ENCODE measurements around the gene ARPC5.

Gene ARPC5

GRCh38 chr1:183636783-183637182 is 1.2 kb upstream of the ARPC5 start:
- H3K4me3 ChIP-seq (ENCODE audit: control insufficient read depth, low read depth, low read length) = peak overlapping the region; percentile 82
- DNase-seq (ENCODE audit: low read depth) = no peak
- TF ChIP-seq CTCF (conservative IDR thresholded peaks at IDR 0.05; ENCODE audit: control insufficient read depth, insufficient read depth, low read depth, low read length) = no peak

DNA sequence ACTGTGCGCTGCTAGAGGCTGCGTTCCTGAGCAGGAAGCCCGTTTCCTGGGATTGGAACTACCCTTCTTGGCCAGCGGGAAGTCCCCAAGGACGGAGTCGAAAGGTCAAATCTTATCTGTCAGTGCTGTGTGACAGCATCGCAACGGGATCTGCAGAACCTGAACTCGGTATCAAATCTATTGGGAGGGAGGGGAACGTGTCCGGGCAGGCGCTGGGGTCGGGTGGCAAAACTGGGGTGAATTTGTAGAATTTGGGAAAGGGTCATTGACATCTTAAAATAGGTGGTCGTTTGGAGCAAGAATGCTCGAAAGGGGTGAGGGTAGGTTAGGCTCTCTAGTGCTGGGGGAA is 725 bp upstream of the ARPC5 start:
- no peak for TF ChIP-seq CTCF (conservative IDR thresholded peaks at IDR 0.05; ENCODE audit: control insufficient read depth, insufficient read depth, low read depth, low read length)
- peak overlapping the region; percentile 82 for H3K4me3 ChIP-seq (ENCODE audit: control insufficient read depth, low read depth, low read length)
- no peak for DNase-seq (ENCODE audit: low read depth)

GRCh38 chr1:183635099-183635605 is 431 bp downstream of the ARPC5 start:
- peak overlapping the region; percentile 85 for H3K4me3 ChIP-seq (ENCODE audit: control insufficient read depth, low read depth, low read length)
- no peak for TF ChIP-seq CTCF (conservative IDR thresholded peaks at IDR 0.05; ENCODE audit: control insufficient read depth, insufficient read depth, low read depth, low read length)
- DNase-seq (ENCODE audit: low read depth) = no peak

GRCh38 chr1:183634429-183635065 is 1.0 kb downstream of the ARPC5 start:
- TF ChIP-seq CTCF (conservative IDR thresholded peaks at IDR 0.05; ENCODE audit: control insufficient read depth, insufficient read depth, low read depth, low read length) = no peak
- DNase-seq (ENCODE audit: low read depth) = no peak
- H3K4me3 ChIP-seq (ENCODE audit: control insufficient read depth, low read depth, low read length) = peak overlapping the region; percentile 85

DNA sequence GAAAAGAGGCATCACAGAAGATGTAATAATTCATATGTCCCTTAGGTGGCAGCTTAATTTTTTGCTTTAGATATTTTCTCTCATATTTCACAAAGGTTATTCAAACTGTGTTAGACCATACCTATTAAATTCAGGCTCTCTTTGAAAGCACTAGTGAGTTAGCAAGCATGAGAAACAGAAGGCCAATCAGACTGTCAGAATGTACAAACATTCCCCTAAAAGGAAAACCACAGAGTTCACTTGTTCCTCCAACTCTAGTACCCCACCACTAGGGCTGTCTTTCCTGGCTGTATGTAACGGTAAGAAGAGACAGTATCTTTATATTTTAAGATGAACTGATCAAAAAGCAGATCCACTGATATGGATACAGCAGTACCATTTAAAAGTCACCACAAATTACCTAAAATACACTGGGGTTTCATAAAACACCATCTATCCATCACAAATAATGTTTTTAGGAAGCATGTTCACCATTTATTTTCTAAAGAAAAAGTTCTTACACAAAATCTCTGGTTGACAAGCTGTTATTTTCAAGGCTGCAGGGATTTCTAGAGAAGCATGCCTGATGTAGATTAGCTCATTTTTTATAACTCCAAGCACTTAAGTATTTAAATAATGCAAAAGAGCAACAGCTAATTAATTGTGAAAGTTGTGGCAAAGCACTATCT is 1.8 kb downstream of the ARPC5 start:
- TF ChIP-seq CTCF (conservative IDR thresholded peaks at IDR 0.05; ENCODE audit: control insufficient read depth, insufficient read depth, low read depth, low read length) = peak; percentile 50
- H3K4me3 ChIP-seq (ENCODE audit: control insufficient read depth, low read depth, low read length) = peak overlapping the region; percentile 85
- DNase-seq (ENCODE audit: low read depth) = peak; percentile 84

- DNase-seq (ENCODE audit: low read depth) = no peak
Observed at GRCh38 chr1:183632964-183633363, 2.6 kb downstream of the ARPC5 start.

More at GRCh38 chr1:183632964-183633363, 2.6 kb downstream of the ARPC5 start:
- TF ChIP-seq CTCF (conservative IDR thresholded peaks at IDR 0.05; ENCODE audit: control insufficient read depth, insufficient read depth, low read depth, low read length) = no peak
- peak overlapping the region; percentile 85 for H3K4me3 ChIP-seq (ENCODE audit: control insufficient read depth, low read depth, low read length)

Data from fibroblast of mammary gland (primary cell).